ENCODE data around the gene B3GNT5.
A peak's percentile ranks its signal among the peaks of the same experiment; 100 is the strongest.

The B3GNT5 gene, protein sequence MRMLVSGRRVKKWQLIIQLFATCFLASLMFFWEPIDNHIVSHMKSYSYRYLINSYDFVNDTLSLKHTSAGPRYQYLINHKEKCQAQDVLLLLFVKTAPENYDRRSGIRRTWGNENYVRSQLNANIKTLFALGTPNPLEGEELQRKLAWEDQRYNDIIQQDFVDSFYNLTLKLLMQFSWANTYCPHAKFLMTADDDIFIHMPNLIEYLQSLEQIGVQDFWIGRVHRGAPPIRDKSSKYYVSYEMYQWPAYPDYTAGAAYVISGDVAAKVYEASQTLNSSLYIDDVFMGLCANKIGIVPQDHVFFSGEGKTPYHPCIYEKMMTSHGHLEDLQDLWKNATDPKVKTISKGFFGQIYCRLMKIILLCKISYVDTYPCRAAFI

DNA sequence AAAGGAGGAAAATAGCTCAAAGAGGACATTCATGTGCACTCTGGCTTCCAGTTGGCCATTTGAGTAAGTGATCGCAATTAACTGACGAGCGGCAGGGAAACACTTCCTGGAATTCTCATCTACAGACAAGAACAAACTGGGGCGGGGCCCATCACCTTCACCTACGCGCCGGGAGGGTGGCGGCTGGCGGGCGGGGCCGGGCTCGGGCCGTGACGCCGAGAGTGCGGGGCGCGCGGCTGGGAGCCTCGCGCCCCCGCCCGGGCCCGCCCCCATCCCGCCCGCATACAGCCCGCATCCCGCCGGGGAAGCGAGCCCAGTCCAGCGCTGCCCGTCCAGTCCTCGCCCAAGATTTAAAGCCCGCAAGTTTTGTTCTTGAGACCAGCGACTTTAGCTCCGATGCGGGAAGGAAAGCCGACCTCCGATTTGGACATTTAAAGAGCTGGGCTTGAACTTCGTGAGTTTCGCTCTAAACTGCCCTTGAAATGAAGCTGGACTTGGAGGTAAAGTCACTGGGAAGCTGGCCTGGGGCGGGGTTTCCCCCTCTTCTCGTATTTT lies at the start of gene B3GNT5:
Gene B3GNT5 (plus strand): TSS at position 281 of the 555 bp plus-strand sequence. CDS start 16,546 bp downstream, outside the sequence.
- DNase-seq (ENCODE audit: extremely low read depth, low read depth) = no peak
- TF ChIP-seq, protein P1, sequence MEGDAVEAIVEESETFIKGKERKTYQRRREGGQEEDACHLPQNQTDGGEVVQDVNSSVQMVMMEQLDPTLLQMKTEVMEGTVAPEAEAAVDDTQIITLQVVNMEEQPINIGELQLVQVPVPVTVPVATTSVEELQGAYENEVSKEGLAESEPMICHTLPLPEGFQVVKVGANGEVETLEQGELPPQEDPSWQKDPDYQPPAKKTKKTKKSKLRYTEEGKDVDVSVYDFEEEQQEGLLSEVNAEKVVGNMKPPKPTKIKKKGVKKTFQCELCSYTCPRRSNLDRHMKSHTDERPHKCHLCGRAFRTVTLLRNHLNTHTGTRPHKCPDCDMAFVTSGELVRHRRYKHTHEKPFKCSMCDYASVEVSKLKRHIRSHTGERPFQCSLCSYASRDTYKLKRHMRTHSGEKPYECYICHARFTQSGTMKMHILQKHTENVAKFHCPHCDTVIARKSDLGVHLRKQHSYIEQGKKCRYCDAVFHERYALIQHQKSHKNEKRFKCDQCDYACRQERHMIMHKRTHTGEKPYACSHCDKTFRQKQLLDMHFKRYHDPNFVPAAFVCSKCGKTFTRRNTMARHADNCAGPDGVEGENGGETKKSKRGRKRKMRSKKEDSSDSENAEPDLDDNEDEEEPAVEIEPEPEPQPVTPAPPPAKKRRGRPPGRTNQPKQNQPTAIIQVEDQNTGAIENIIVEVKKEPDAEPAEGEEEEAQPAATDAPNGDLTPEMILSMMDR (IDR thresholded peaks at IDR 0.05; ENCODE audit: low read depth, low read length, missing control alignments) = no peak
- peak within 1 kb of the TSS; percentile 72 for H3K4me3 ChIP-seq (replicated peaks; ENCODE audit: low read depth, low read length)

DNA sequence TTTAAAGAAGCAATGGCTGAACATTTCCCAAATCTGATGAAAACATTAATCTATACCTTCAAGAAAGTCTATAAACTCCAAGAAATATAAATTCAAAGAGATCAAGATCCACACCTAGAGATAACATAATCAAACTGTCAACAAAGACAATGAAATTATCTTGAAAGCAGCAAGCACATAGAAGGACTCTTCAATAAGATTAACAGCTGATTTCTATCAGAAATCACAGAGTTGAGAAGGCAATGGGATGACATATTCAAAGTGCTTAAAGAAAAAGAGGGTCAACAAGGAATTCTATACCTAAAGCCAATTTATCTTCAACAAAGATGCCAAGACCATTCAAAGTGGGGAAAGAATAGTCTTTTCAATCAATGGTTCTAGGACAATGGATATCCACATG lies 49.4 kb upstream of the B3GNT5 start:
- no peak for DNase-seq (ENCODE audit: extremely low read depth, low read depth)
- TF ChIP-seq, protein P1 (IDR thresholded peaks at IDR 0.05; ENCODE audit: low read depth, low read length, missing control alignments) = no peak
- H3K4me3 ChIP-seq (replicated peaks; ENCODE audit: low read depth, low read length) = no peak overlapping the region

DNA sequence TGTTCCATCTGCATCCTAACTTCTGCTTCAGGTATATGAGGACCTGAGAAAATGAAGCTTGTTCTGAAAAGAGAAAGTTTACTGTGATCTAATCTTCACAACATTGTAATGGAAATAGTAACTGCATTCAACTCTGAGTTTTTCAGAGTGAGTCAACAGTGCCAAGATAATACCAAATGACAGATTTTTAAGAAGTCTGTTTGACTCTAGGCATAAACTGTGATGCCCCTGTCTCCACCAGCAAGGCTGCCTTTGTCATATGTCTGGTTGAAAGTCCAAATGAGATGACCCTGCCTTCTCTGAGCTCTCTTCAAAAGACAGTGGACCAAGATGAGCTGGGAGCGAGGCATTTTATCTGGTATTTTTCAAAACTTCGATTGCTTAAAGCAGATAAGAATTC lies 44.8 kb upstream of the B3GNT5 start:
- TF ChIP-seq, protein P1 (IDR thresholded peaks at IDR 0.05; ENCODE audit: low read depth, low read length, missing control alignments) = no peak

DNA sequence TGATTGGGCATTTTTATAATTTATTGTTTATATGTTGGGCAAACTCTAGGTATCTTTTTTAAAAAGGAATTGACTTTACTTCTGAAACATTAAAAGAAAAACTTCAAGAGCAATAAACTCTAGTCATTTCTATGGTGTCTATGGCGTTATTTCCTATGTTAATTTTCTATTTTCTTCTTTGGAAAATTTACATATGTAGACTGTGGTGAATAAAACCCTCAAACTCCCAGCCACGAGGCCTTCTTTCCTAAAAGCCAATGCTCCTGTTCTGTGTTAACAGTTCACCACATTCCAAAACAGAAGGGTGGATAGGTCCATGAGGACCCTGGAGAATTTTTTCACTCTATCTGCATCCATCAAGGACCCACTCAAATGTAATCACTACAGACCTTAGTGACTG lies 44.3 kb upstream of the B3GNT5 start:
- no peak overlapping the region for H3K4me3 ChIP-seq (replicated peaks; ENCODE audit: low read depth, low read length)
- TF ChIP-seq, protein P1 (IDR thresholded peaks at IDR 0.05; ENCODE audit: low read depth, low read length, missing control alignments) = no peak
- DNase-seq (ENCODE audit: extremely low read depth, low read depth) = no peak

More for the DNA sequence above, 44.8 kb upstream of the B3GNT5 start:
- no peak overlapping the region for H3K4me3 ChIP-seq (replicated peaks; ENCODE audit: low read depth, low read length)
- DNase-seq (ENCODE audit: extremely low read depth, low read depth) = no peak

DNA sequence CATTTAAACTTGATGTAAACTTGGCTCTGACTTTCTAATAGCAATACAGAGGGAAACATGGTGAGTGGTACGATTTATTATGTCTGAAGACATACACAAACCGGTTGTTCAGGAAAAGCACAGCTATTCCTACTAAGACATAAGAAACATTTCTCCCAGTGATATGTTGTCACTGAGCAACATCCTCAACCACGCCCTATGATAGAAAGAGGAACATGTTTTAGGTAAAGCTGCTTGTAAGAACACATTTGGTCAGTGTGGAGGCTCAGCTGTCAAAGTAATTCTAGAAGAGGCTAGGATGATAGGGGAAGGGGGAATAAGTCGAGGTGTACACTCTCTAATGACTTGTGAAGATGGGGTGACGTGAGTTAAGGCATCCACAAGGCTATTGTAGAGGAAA lies 42.7 kb upstream of the B3GNT5 start:
- TF ChIP-seq, protein P1 (IDR thresholded peaks at IDR 0.05; ENCODE audit: low read depth, low read length, missing control alignments) = no peak
- H3K4me3 ChIP-seq (replicated peaks; ENCODE audit: low read depth, low read length) = no peak overlapping the region
- DNase-seq (ENCODE audit: extremely low read depth, low read depth) = no peak

DNA sequence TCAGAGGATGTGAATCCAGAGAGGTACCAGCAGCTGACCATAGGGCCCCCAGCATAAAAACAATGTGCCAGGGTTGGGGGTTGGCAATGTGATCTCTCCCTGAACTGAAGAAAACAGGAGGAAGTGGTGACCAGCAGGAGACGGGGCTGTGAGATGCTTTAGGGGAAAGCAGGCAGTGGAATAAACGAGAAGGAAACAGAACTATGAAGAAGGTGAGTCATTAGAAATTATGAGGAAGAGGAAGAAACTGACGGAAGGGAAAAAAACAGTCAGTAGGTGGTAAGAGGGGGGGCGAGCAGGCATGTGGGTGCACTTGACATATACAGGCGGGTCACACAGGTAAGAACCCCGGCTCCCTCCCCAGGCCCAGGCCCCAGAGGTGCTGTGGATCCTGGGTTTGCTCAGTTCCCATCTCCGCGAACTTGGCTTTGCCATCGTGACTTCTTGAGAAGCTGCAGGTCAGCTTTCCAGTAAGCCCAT lies 42.2 kb upstream of the B3GNT5 start:
- no peak for DNase-seq (ENCODE audit: extremely low read depth, low read depth)
- TF ChIP-seq, protein P1 (IDR thresholded peaks at IDR 0.05; ENCODE audit: low read depth, low read length, missing control alignments) = no peak
- no peak overlapping the region for H3K4me3 ChIP-seq (replicated peaks; ENCODE audit: low read depth, low read length)
